Activated T-helper 9 cell treated with anti-CD3 and anti-CD28 coated beads, Interleukin-2, amount 50 U/mL, for 16 hours (primary cell): ENCODE measurements around the gene CHMP4B.

Experiments
- DNase-seq: peaks from one replicate; pipeline ENCODE4 v3.0.0-alpha.2; 2020; ENCODE audit warnings: low read depth

CHMP4B gene

GRCh38 chr20:33820362-33820761, 9.2 kb downstream of the CHMP4B start:
- DNase-seq: no peak

- no peak for DNase-seq
These were observed 10.2 kb downstream of the CHMP4B start for GRCh38 chr20:33821270-33821836.

- no peak for DNase-seq
These were observed 11.3 kb downstream of the CHMP4B start for GRCh38 chr20:33822423-33822822.

GRCh38 chr20:33822991-33823390, 11.8 kb downstream of the CHMP4B start:
- DNase-seq: no peak

- DNase-seq: no peak
These were observed 13.7 kb downstream of the CHMP4B start for GRCh38 chr20:33824852-33825251.

GRCh38 chr20:33825340-33826269, 14.5 kb downstream of the CHMP4B start:
- no peak for DNase-seq

- DNase-seq: no peak
These were observed 15.2 kb downstream of the CHMP4B start for GRCh38 chr20:33826270-33826897.

GRCh38 chr20:33827109-33827508, 16.0 kb downstream of the CHMP4B start:
- no peak for DNase-seq

GRCh38 chr20:33827634-33828325, 16.6 kb downstream of the CHMP4B start:
- no peak for DNase-seq

- DNase-seq: no peak
These were observed 17.2 kb downstream of the CHMP4B start for GRCh38 chr20:33828326-33828844.

GRCh38 chr20:33828967-33829560, 17.9 kb downstream of the CHMP4B start:
- DNase-seq: no peak

GRCh38 chr20:33829636-33830035, 18.5 kb downstream of the CHMP4B start:
- no peak for DNase-seq

GRCh38 chr20:33830371-33830770, 19.2 kb downstream of the CHMP4B start:
- no peak for DNase-seq

- DNase-seq: no peak
These were observed 21.1 kb downstream of the CHMP4B start for GRCh38 chr20:33832103-33832804.

GRCh38 chr20:33833333-33833732, 22.2 kb downstream of the CHMP4B start:
- DNase-seq: no peak

GRCh38 chr20:33835615-33836172, 24.5 kb downstream of the CHMP4B start:
- DNase-seq: no peak

GRCh38 chr20:33836277-33836676, 25.1 kb downstream of the CHMP4B start:
- DNase-seq: no peak

GRCh38 chr20:33837096-33837830, 26.1 kb downstream of the CHMP4B start:
- no peak for DNase-seq

- no peak for DNase-seq
These were observed 27.1 kb downstream of the CHMP4B start for GRCh38 chr20:33838035-33838864.
